NCI-H526 (cell line): ENCODE data around the gene TMCO2.
"Not testable (repeated sequence)": the region's sequence is repeated elsewhere in the genome, so short reads cannot be mapped to it uniquely, and the experiment has no call there.

Experiments
- DNase-seq, 2 experiments: peaks; one replicate each; lab custom pipeline; 2025; lab: John Stamatoyannopoulos, UW

Gene TMCO2

DNA sequence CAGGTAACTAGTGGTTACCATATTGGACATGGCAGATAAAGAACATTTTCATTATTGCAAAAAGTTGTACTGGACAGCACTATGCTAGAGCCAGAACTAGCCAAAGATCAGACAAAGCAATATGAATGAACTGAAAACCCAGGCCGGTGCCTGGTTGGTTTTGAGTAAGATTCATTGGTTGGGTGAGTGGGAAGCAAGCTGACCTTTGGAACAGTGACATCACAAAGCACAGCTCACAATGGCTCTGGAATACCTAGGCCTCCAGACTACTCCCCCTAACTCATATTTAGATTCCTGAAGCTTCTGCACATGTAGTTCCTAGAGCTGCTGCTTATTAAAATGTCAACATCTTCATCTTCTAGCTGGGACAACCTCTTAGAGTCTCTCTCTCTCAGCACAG, at the start of gene TMCO2:
Gene TMCO2, plus strand, starts transcription at position 283 of the 400 bp plus-strand sequence. Its CDS starts 57 bp downstream, at position 340.
- DNase-seq, result no peak

DNA sequence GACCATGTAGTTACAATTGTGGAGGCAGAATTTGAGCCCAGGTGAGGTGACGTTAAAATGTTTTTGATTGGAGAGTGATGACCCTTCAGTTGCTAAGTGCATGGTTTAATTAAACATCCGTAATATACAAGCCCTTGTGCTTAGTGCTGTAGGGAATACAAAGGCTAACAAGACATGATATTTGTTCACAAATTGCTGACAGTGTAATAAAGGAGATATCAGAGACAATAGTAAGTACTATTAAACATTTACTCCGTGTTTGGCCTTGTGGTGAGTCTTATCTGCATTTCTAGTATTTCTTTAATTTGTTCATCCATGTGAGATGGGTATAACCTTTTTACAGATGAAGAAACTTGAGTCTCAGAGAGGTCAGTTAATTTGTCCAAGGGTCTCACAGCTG, 48.6 kb upstream of the TMCO2 start:
- no peak for DNase-seq

DNA sequence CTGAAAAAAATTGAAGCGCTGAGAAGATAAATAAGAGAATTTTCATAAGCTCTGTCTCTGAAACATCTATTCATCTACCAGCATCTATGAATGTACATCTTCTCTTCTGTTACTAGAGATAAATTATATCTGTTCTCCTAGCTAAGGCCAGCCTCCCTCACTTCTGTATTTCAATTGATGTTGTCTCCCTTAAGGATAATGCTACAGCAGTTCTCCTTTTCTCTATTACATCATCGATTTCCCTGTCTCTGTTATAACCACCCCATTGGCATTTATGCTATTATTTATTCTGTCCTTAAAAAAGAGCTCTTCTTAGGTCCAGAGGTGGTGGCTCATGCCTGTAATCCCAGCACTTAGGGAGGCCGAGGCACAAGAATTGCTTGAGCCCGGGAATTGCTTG, 42.9 kb upstream of the TMCO2 start:
- DNase-seq, result no peak

DNA sequence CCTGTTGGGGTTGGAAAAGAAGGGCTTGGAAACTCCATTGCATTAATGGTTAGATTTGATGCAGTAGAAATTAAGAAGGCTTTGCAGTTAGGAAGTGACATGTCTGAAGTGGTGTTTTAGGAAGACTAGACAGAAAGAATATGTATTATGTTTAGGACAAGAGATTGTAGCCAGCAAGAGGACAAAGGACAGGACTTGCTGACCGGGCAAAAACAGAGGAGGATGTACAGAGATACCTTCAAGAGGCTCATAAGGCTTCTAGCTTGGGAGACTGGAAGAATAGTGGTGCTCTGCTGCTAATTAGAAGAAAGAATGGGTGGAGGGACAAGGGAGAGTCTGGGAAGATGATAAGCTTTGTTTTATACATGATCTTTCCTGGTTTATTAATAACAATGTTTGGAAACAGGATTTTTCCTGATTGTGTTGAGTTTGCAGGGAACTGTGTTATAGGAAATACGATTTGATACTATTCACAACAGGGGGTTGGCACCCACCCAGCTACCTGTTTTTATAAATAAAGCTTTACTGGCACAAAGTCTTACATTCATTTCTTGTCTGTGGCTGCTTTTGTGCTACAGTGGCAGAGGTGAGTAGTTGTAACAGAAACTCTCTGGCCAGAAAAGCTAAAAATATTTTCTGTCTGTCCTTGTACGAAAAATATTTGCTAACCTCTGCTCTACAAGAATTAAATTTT, 37.1 kb upstream of the TMCO2 start:
- DNase-seq, result no peak

DNA sequence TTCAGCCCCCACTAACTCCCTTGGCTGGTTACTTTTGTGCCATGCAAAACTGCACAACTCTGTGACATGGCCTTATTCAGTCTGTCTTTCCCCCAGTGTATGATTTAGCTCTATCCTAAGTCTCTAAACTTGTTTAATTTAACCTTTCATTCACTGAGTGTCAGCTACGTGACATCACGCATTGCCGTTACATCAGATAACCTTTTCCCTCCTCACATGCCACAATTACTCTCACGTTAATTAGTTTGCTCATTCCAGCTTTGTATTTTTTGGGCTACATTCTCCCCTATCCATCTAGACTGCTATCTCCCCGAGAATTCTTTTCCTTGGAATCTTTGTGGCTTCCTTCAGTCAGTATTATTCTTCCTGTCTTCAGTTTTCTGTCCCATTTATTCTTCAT, 29.4 kb upstream of the TMCO2 start:
- DNase-seq, result no peak

DNA sequence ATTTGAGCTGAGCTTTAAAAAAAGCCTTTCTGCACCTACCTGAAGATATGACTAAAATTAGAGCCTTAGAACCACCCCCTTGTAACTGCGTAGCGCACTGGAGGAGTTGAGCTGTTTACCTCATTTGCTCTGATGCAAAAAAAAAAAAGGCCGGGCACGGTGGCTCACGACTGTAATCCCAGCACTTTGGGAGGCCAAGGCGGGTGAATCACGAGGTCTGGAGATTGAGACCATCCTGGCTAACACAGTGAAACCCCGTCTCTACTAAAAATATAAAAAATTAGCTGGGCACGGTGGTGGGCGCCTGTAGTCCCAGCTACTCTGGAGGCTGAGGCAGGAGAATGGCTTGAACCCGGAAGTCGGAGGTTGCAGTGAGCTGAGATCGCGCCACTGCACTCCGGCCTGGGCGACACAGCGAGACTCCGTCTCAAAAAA, 26.2 kb upstream of the TMCO2 start:
- DNase-seq, result not testable (repeated sequence)

DNA sequence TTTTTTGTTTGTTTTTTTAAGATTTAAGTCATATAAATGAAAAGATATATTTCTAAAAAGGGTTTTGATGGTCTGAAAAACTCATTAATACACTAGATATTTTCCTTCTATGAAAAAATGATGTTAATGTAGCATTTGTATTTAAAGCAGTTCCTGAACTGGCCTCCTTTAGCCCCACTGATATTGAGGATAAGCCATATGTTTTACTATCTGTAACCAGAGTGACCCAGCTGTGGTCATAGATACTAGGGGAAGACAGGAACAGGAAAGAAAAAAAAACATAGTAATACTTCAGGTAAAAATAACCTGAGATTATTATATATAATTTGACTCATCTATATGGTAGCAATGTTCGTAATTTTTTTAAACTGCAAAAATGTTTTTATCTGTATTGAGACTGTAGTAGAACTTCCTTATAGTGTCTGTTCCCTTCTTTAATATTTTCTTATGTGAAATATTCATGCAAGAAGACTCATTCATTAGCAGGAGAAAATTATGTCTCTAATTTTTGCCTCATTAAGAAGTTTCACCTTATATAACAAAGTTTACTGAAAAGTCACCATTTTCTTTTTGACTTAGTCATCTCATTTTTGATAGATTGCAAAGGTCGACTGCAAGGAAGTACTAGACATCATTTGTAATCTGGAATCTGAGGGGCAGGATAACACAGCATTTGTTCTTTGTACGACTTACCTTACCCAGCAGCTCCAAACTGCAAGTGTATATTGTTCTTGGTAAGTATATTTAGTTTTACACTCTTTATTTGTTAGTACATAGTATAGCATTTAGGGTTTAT, 25.6 kb upstream of the TMCO2 start:
- DNase-seq, result no peak

DNA sequence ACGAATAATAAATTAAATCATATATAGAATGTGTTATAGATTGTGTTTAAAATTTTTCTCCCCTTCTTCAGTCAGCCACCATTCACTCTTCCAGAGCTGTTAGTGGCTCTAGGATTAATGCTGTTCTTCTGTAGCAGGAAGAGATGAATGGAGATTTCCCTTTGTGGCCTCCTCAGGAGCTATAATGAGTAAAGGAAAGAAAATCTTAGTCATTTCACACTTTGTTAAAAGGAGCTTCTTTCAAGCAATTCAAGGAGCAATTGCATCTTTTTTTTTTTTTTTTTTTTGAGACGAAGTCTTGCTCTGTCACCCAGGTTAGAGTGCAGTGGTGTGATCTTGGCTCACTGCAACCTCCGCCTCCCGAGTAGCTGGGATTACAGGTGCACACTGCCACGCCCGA, 23.7 kb upstream of the TMCO2 start:
- no peak for DNase-seq

DNA sequence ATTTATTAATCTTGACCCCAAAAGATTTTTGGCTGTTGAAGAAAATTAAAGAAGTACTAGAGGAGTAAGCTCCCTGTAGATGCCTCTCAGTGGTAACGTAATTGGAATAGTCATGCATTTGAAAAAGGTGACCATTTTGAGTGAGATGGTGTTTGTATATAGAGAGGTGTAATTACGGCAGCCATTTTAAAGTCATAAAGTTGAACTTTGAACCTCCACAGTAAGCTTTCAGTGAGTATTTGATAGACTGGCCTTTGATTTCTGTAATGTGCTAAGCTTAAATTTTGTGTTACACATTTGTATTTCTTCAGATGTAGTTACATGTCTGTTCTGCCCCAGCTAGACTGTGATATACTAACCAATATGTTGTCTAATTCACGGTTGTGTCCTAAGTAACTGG, 21.5 kb upstream of the TMCO2 start:
- no peak for DNase-seq

DNA sequence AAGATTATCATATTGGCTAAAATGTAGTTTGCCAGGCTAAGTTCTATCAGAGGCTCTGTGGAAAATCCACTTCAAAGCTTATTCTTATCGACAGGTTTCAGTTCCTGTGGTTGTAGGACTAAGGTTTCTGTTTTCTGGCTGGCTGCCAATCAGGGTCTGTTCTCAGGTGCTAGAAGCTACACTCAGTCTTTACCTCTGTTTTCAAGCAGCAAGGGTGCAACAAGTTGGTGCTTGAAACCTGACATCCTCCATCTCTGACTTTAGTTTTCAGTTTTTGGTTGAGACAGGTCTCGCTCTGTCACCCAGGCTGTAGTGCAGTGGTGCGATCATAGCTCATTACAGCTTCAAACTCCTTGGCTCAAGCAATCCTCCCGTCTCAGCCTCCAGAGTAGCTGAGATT, 15.3 kb upstream of the TMCO2 start:
- no peak for DNase-seq

DNA sequence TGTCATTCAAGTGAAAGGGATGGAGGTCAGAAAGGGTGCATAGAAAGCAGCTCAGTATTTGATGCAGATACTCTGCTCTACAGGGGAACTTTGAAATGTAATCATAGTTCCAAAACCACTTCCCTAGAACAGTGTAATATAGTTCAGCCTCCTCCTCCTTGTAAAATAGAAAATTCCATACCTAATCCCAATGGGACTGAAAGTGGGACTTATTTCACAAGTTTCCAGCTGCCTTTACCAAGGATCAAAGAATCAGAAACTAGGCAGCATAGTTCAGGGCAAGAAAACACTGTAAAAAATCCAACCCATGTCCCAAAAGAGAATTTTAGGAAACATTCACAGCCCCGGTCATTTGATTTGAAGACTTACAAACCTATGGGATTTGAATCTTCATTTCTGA, 8.1 kb upstream of the TMCO2 start:
- no peak for DNase-seq

DNA sequence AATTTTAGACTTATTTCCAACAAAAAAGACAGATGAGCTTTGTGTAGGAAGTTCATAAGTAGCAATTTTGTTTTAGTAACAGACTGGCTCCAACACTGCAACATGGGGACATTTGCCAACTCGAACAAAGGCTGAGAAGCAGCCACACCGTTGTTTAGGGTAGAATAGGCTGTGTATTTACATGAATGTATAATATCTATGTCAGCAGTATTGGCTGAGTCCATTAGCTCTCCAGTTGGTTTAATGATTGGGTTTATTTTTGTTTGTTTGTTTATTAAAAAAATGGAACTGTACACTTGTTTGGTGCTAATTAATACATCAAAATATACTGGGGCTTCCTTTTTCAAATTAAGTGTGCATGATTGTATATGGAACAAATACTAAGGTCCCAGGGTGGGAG, 7.3 kb upstream of the TMCO2 start:
- no peak for DNase-seq

DNA sequence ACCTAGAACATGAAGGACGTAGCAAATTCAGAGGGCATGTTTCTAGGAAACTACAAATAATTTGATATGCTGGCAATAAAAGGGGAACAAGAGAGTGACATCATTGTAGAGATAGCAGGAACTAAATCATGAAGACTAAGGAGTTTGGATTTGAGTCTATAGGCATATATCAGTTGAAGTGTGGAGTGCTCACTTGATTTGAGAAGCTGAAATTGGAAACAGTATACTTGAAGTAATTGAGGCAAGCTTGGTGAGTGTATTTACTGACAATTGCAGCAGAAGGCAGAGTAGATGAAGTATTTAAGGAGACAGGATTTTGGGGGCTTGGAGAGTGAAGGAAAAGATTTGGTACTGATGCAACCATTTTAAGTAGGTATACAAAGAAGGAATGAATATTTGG, 6.4 kb upstream of the TMCO2 start:
- DNase-seq, result no peak

DNA sequence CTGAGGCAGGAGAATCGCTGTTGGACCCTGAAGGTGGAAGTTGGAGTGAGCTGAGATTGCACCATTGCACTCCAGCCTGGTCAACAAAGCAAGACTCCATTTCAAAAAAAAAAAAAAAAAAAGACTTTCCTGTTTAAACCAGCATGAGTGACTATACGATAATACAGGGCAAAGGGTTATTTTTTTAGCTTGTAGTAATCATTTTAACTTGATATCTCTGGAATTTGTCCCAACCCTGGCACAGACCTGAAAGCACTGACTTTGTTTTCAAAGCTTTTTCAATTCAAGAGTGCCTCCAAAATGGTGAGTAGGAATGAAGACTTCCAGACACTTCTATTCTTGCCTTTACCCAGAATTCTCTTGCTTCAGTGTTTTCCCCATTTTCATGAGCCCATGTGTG, 4.4 kb upstream of the TMCO2 start:
- no peak for DNase-seq

DNA sequence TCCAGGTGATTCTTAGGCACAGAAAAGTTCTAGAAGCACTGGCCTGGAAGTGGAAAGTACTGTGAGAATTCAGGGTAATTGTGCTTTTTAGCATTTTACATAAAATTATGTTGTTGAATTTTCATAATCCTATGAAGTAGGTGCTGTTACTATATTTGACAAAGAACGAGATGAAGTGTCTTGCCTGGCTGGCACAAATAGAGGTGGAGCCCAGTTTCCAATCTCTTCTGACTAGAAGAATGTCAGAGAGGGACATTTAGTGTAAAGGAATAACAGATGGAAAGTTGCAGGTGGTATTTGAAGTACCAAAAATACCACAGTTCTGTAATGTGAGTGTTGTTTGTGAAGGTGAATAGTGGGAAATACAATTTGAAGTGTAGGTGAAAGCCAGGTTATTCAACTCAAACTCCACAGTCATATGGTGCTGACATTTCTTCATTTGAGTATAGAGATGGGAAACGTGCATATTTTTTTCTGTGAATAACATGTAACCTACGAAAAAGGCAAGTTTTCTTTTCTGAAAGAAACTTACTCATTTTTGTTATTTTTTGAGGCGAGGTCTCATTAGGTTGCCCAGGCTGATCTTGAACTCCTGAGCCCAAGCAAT, 3.5 kb upstream of the TMCO2 start:
- no peak for DNase-seq

DNA sequence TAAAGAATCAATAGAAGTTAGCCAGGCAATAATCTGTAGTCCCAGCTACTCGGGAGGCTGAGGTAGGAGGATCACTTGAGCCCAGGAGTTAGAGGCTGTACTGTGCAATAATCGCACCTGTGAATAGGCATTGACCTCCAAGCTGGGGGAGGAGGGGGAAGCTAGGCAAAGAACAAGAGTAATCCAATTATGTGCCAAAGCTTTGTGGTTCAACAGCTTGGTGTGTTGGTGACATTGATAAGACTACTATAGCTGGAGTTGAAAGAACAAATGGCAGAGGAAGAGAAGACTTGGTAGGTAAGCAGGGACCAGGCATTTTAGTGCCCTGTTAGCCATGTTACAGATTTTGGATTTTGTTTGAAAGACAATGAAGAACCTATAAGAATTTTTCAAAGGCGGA, 2.1 kb upstream of the TMCO2 start:
- no peak for DNase-seq

DNA sequence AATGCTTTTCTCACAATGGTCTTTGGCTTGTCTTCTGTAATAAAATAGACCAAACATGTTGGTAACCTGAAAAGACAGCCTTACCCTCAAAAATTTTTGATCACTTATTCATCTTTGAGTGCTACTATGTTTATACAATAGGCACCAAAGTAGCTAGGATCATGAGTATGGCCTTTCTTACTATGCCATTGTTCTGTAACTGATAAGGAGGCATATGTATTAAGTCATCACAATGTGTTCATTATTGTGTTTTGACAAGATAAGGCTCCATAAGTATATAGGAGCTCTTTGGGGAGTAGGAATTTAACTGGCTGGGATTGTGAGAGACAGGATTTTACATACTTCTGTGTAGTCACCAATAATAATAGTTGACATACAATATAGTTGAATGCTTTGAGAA, 675 bp downstream of the TMCO2 start:
- DNase-seq, result no peak

DNA sequence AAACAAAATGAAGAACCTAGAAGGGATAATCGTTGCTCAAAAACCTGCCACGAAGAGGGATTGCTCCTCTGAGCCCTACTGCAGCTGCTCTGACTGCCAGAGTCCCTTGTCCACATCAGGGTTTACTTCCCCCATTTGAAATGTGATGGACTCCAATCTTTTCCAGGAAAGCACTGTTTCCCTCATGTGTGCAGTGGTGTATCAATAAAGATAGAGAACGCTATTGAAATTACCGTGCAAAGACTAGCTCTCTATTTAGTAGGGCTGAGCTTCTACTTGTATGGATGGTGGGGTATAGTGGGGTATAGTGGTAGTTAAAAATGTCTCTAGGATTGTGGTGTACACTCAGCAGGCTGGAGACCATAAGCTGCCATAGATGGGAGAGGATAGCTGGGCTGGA, 3.7 kb downstream of the TMCO2 start:
- no peak for DNase-seq

DNA sequence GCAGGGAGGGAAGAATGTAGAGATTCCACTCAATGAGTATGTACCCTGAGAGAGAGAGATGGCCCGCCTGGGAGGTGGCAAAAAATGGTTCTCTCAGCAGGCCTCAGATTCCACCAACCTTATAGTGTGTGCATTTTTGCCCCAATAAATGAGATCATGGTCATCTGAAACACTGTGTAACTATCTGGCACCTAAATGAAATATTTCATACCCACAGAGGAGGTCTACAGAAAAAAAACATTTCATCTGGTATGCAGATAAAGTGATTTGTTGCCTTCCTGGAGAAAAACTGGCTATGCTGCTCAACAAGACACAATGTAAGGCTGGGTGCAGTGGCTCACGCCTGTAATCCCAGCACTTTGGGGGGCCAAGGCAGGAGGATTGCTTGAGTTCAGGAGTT, 4.9 kb downstream of the TMCO2 start:
- no peak for DNase-seq

DNA sequence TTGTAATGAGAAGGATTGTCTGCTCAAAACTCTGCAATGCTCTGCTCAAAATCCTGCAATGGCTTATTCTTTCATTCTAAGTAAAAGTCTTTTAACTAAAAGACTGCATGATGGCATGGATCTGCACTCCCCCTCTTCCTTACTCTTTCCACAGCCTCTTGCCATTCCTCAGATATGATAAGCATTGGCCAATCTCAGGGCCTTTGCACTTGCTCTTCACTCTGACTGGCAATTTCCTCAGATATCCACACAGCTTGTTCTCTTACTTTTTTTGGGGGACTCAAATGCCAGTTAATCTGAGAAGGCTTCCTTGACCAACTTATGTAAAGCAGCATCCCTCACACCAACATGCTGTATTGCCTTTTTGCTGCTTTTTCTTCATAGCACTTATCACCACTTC, 7.5 kb downstream of the TMCO2 start:
- no peak for DNase-seq

DNA sequence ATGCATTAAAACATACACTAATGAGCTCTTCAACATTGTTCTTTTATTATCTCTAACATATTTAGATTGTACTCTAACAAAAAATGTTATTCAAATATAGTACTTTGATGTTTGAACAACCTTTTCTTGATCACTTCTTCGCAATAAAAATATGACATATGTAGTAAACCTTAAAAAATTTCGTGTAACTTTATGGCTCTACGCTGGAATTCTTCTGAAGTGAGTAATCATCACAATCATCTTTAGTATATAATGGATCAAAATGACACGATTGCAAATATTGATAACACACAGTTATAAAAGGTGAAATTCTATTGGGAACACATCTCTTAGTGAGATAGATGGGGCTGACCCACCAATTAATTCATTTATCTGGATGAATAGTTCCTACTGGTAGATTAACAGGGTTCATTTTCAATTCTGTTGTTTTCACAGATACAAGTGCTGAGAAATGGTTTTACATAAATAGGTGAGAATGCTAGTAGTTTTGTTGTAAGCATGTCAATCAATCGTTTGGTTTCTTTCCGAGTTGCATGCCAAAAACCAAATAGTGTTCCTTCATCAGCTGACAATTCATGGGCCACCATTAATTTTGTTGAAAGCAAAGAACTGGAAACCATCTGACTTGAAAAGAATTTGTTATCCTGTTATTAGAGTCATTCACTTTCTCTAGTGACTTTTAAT, 8.8 kb downstream of the TMCO2 start:
- DNase-seq, result peak in 1 of 2 experiments; percentile 19

DNA sequence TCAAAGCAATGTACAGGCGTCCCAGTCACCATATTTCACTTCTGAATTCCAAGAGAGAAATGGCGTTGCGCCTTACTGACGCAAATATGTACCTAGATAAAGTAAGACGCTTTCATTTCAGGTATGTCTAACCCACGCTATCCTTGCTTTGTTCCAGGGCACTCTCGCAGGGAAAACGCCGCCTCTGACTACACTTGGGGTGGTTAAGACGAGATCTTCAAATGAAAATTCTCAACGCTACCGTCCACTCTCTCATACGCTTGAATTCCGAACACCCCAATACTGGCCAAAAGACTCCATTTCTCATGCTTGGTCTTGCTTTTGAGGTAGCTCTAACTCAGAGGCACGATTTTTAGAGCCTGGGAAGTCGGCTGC, 9.6 kb downstream of the TMCO2 start:
- peak in 1 of 2 experiments; percentile 90 for DNase-seq
